Measurements from ENCODE around the gene SCGB1C1. TPM values are rescaled to one million over a fixed set of nuclear protein-coding genes. Genes with fewer than 3 reads are reported as not detected.

SCGB1C1 gene
- total RNA-seq, 2 experiments from 2014 or later: not detected

DNA sequence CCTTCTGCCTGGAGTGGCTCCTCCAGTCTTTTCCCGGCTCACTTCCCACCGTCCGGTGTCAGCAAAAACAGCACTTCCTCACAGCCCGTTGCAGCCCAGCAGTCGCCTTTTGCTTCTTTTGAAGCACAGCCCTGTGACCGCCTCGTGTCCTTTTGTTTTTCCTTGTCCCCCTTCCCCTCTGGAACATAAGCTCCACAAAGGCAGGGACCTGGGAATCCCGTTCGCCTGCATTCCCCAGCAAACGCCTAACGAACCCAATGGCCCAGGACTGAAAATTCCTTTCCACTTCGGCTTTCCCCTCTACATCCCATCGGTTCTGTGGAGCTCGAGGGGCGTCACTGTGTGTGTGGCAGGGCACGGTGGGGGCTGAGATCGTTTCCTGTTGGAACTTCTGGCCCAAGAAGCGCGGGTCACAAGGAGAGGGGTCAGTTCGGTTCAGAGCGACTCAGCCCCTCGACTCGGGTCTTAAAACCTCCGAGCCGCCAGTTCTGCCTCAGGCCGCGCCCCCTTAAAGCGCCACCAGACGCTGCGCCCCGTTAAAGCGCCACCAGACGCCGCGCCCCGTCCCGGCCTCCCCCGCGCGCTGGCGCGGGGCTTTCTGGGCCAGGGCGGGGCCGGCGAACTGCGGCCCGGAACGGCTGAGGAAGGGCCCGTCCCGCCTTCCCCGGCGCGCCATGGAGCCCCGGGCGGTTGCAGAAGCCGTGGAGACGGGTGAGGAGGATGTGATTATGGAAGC lies 15.5 kb downstream of the SCGB1C1 start:
- peaks cover 34% of the 10 kb centered on the region for H3K4me1 Mint-ChIP-seq
- no peaks in the 10 kb centered on the region for H3K9me3 Mint-ChIP-seq
- H3K27ac Mint-ChIP-seq: peak overlapping the region; percentile 96
- peak; percentile 91 for DNase-seq
- H3K27me3 Mint-ChIP-seq: no peaks in the 10 kb centered on the region
- POLR2A ChIA-PET: interaction anchor here (0.7 to 4.4 kb wide), 13 partner anchors 11 to 208 kb away, joined by 3 to 44 read pairs (median 6); partner anchors contain the start of genes NLRP6, PGGHG, PSMD13 and SIRT3
- ATAC-seq (ENCODE audit: low read depth): peak; percentile 64
- H3K4me3 Mint-ChIP-seq: peak overlapping the region; percentile 89
- peaks cover 10% of the 10 kb centered on the region for H3K36me3 Mint-ChIP-seq

DNA sequence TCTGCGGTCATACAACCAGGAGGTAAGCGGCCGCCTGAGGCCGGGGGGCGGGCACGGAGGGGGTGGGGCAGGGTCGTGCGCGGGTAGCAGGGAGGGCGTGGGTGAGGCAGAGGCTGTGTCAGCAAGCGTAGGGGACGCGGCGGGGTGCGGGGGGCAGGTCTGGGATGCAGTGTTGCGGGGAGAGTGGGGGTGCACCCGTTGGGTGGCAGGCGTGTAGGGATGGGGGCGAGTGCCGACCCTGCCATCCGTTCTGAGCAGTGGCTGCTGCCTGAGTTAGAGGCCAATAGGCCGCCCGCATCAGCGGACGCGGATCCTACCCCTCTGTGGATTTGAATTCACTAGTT lies 16.0 kb downstream of the SCGB1C1 start:
- ATAC-seq (ENCODE audit: low read depth) (peak; percentile 3), DNase-seq (no peak)
- Mint-ChIP-seq H3K27ac (peak overlapping the region; percentile 96), H3K9me3 (no peaks in the 10 kb centered on the region), H3K4me1 (peaks cover 29% of the 10 kb centered on the region), H3K36me3 (peaks cover 10% of the 10 kb centered on the region), H3K4me3 (peak overlapping the region; percentile 89), H3K27me3 (no peaks in the 10 kb centered on the region)
- POLR2A ChIA-PET: interaction anchor here (0.7 to 4.4 kb wide), 9 partner anchors 10 to 108 kb away, joined by 3 to 44 read pairs (median 5); partner anchors contain the start of genes PGGHG, PSMD13 and SIRT3

DNA sequence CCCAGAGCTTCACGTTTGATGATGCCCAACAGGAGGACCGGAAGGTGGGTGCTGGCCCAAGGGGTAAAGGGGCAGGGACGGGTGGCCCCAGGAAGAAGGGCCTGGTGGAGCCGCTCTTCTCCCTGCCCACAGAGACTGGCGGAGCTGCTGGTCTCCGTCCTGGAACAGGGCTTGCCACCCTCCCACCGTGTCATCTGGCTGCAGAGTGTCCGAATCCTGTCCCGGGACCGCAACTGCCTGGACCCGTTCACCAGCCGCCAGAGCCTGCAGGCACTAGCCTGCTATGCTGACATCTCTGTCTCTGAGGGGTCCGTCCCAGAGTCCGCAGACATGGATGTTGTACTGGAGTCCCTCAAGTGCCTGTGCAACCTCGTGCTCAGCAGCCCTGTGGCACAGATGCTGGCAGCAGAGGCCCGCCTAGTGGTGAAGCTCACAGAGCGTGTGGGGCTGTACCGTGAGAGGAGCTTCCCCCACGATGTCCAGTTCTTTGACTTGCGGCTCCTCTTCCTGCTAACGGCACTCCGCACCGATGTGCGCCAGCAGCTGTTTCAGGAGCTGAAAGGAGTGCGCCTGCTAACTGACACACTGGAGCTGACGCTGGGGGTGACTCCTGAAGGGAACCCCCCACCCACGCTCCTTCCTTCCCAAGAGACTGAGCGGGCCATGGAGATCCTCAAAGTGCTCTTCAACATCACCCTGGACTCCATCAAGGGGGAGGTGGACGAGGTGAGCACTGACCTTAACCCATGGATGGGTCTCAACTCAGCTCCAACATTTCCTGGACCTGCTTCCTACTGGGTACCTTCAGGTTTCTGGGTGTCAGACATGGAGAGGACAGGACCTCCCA lies 16.6 kb downstream of the SCGB1C1 start:
- Mint-ChIP-seq H3K4me3 (peak overlapping the region; percentile 89), H3K27me3 (no peaks in the 10 kb centered on the region), H3K4me1 (peaks cover 27% of the 10 kb centered on the region), H3K36me3 (peaks cover 10% of the 10 kb centered on the region), H3K9me3 (no peaks in the 10 kb centered on the region), H3K27ac (peak overlapping the region; percentile 96)
- ATAC-seq (ENCODE audit: low read depth) (no peak), DNase-seq (no peak)
- POLR2A ChIA-PET: interaction anchor here (1.0 to 4.4 kb wide), 5 partner anchors 10 to 103 kb away, joined by 3 to 44 read pairs (median 6); partner anchors contain the start of genes PGGHG, PSMD13 and SIRT3

DNA sequence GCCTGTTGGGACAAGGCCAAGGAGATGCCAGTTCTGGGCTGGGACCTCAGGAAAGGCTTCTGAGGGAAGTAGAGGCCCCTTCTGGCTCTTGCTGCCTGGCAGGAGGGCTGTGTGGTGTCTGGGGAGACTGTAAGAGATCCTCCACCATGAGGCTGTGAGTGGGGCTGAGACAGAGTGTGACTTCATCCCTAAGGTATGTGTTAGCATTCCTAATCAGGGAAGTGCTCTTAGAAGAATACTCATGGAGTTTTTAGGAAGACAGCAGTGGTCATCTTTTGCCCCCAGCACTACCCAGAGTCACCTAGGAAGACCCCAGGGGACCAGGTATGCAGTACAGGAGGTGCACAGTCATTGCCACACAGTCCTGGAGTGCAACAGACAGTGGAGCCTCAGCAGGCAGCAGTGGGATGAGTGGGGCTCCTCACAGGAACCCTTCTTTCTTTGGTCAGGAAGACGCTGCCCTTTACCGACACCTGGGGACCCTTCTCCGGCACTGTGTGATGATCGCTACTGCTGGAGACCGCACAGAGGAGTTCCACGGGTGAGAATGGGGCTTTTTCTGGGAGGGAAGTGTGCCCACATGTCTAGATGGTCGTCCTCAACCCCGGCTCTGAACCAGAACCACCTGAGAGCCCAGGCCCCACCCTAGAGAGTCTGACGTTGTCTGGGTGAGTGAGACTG lies 17.4 kb downstream of the SCGB1C1 start:
- POLR2A ChIA-PET: interaction anchor here (1.4 to 4.1 kb wide), 2 partner anchors 27 to 102 kb away, joined by 3 to 44 read pairs; partner anchors contain the start of genes PSMD13 and SIRT3
- Mint-ChIP-seq H3K4me1 (peaks cover 27% of the 10 kb centered on the region), H3K4me3 (peak overlapping the region; percentile 89), H3K36me3 (peaks cover 13% of the 10 kb centered on the region), H3K9me3 (no peaks in the 10 kb centered on the region), H3K27ac (peak overlapping the region; percentile 30), H3K27me3 (no peaks in the 10 kb centered on the region)
- ATAC-seq (ENCODE audit: low read depth): no peak
- DNase-seq: no peak

GRCh38 chr11:210803-211180 lies 17.9 kb downstream of the SCGB1C1 start:
- peaks cover 27% of the 10 kb centered on the region for H3K4me1 Mint-ChIP-seq
- H3K36me3 Mint-ChIP-seq: peaks cover 15% of the 10 kb centered on the region
- POLR2A ChIA-PET: no interaction called here
- H3K4me3 Mint-ChIP-seq: no peak overlapping the region
- H3K27me3 Mint-ChIP-seq: no peaks in the 10 kb centered on the region
- H3K27ac Mint-ChIP-seq: no peak overlapping the region
- H3K9me3 Mint-ChIP-seq: no peaks in the 10 kb centered on the region
- ATAC-seq (ENCODE audit: low read depth) (no peak), DNase-seq (no peak)

- no peak overlapping the region for H3K4me3 Mint-ChIP-seq
- POLR2A ChIA-PET: no interaction called here
- no peak overlapping the region for H3K27ac Mint-ChIP-seq
Measured at GRCh38 chr11:211295-211694, 18.4 kb downstream of the SCGB1C1 start.

GRCh38 chr11:211741-212140 lies 18.9 kb downstream of the SCGB1C1 start:
- peaks cover 19% of the 10 kb centered on the region for H3K4me1 Mint-ChIP-seq
- peaks cover 13% of the 10 kb centered on the region for H3K36me3 Mint-ChIP-seq
- DNase-seq (no peak), ATAC-seq (ENCODE audit: low read depth) (no peak)
- H3K9me3 Mint-ChIP-seq: no peaks in the 10 kb centered on the region
- H3K27ac Mint-ChIP-seq: no peak overlapping the region
- no peaks in the 10 kb centered on the region for H3K27me3 Mint-ChIP-seq
- H3K4me3 Mint-ChIP-seq: no peak overlapping the region
- POLR2A ChIA-PET: no interaction called here

More at GRCh38 chr11:211295-211694, 18.4 kb downstream of the SCGB1C1 start:
- Mint-ChIP-seq H3K4me1 (peaks cover 21% of the 10 kb centered on the region), H3K9me3 (no peaks in the 10 kb centered on the region), H3K36me3 (peaks cover 15% of the 10 kb centered on the region), H3K27me3 (no peaks in the 10 kb centered on the region)
- DNase-seq (no peak), ATAC-seq (ENCODE audit: low read depth) (no peak)

- Mint-ChIP-seq H3K9me3 (no peaks in the 10 kb centered on the region), H3K4me1 (peaks cover 19% of the 10 kb centered on the region), H3K27me3 (no peaks in the 10 kb centered on the region), H3K27ac (peak overlapping the region; percentile 18), H3K4me3 (no peak overlapping the region), H3K36me3 (peaks cover 12% of the 10 kb centered on the region)
- POLR2A ChIA-PET: no interaction called here
- DNase-seq (no peak), ATAC-seq (ENCODE audit: low read depth) (no peak)
Measured at GRCh38 chr11:212150-213100, 19.5 kb downstream of the SCGB1C1 start.

DNA sequence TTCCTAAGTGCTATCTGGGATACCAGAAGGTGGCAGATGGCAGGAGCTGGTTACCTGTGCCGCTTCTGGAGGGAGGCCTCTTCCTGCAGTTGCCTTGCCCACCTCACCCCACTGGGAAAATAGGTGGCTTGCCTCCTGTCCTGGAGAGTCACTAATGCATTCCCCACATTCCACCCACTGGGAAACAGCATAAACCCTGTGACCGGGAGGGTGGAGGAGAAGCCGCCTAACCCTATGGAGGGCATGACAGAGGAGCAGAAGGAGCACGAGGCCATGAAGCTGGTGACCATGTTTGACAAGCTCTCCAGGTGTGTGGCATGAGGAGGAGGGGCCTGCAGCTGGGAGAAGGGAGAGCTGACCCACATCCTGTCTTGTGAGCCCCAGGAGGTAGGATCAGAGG lies 20.2 kb downstream of the SCGB1C1 start:
- Mint-ChIP-seq H3K27ac (no peak overlapping the region), H3K27me3 (no peaks in the 10 kb centered on the region), H3K4me3 (no peak overlapping the region), H3K9me3 (no peaks in the 10 kb centered on the region), H3K4me1 (peaks cover 19% of the 10 kb centered on the region), H3K36me3 (peaks cover 12% of the 10 kb centered on the region)
- POLR2A ChIA-PET: no interaction called here
- ATAC-seq (ENCODE audit: low read depth): no peak
- no peak for DNase-seq

- Mint-ChIP-seq H3K27me3 (no peaks in the 10 kb centered on the region), H3K36me3 (peaks cover 12% of the 10 kb centered on the region), H3K27ac (no peak overlapping the region), H3K9me3 (no peaks in the 10 kb centered on the region), H3K4me1 (peaks cover 19% of the 10 kb centered on the region), H3K4me3 (no peak overlapping the region)
- POLR2A ChIA-PET: no interaction called here
- DNase-seq: no peak
- ATAC-seq (ENCODE audit: low read depth): no peak
Measured at GRCh38 chr11:214083-214482, 21.2 kb downstream of the SCGB1C1 start.

DNA sequence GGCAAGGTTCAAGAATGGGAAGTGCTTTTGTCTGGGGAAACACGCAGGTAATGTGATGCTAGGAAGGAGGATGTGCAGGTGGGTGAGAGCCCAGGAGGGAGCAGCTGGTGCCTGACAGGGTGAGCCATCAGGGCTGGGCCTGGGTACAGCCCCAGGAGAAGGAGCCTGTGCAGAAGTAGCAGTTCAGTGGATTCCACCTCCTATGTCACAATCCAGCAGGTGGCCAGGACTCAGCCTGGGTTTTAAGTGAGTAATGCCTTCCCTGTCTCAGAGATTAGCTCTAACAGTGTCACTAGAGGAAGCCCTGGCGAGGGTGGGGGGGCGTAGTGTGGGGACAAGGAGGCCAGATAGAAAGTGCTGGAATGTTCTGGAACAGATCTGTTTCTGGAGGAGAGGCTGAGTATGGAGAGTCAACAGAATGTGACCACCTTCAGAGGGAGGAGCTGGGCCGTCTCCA lies 22.7 kb downstream of the SCGB1C1 start:
- H3K36me3 Mint-ChIP-seq: peaks cover 12% of the 10 kb centered on the region
- no peak for DNase-seq
- H3K9me3 Mint-ChIP-seq: no peaks in the 10 kb centered on the region
- no peaks in the 10 kb centered on the region for H3K27me3 Mint-ChIP-seq
- no peak overlapping the region for H3K27ac Mint-ChIP-seq
- no peak overlapping the region for H3K4me3 Mint-ChIP-seq
- POLR2A ChIA-PET: interaction anchor here (1.0 to 3.0 kb wide), 3 partner anchors 9 to 13 kb away, joined by 4 to 12 read pairs (median 4); partner anchors contain the start of genes BET1L and RIC8A
- no peak for ATAC-seq (ENCODE audit: low read depth)
- peaks cover 10% of the 10 kb centered on the region for H3K4me1 Mint-ChIP-seq
